Muscle of arm (tissue), 12 donors: Measurements from ENCODE around the gene EARS2. TPM values are rescaled to one million over a fixed set of nuclear protein-coding genes. Genes with fewer than 3 reads are reported as not detected.

ENCODE experiments used
- DNase-seq: peaks from one replicate; pipeline ENCODE4 v3.0.0-alpha.2; 2013
- polyA plus RNA-seq, 12 donors: library from polyadenylated mRNA; unstranded; fragments of 120-200 nt; gene quantifications; one replicate each; pipeline ENCODE4 v1.2.1, GENCODE V29; 2013; ENCODE audit not compliant: insufficient read length in 12 of 12

EARS2 gene
- polyA plus RNA-seq, 12 donors = 14.9 to 25.3 (median 18.6) TPM; not detected in 1

GRCh38 chr16:23508589-23509440, 48.3 kb downstream of the EARS2 start:
- no peak for DNase-seq

GRCh38 chr16:23506606-23506994, 50.5 kb downstream of the EARS2 start:
- DNase-seq = no peak

GRCh38 chr16:23505671-23506605, 51.2 kb downstream of the EARS2 start:
- no peak for DNase-seq

GRCh38 chr16:23505180-23505665, 51.9 kb downstream of the EARS2 start:
- DNase-seq = no peak

GRCh38 chr16:23504453-23505179, 52.5 kb downstream of the EARS2 start:
- DNase-seq = no peak

GRCh38 chr16:23504076-23504452, 53.1 kb downstream of the EARS2 start:
- DNase-seq = no peak

GRCh38 chr16:23502466-23502865, 54.7 kb downstream of the EARS2 start:
- no peak for DNase-seq

- no peak for DNase-seq
Observed at GRCh38 chr16:23501291-23501690, 55.9 kb downstream of the EARS2 start.

- no peak for DNase-seq
Observed at GRCh38 chr16:23500862-23501225, 56.3 kb downstream of the EARS2 start.

- no peak for DNase-seq
Observed at GRCh38 chr16:23500212-23500861, 56.8 kb downstream of the EARS2 start.

GRCh38 chr16:23499801-23500200, 57.3 kb downstream of the EARS2 start:
- DNase-seq = no peak

GRCh38 chr16:23498863-23499262, 58.3 kb downstream of the EARS2 start:
- DNase-seq = no peak

GRCh38 chr16:23497543-23497868, 59.6 kb downstream of the EARS2 start:
- no peak for DNase-seq

- no peak for DNase-seq
Observed at GRCh38 chr16:23496821-23497542, 60.2 kb downstream of the EARS2 start.

- no peak for DNase-seq
Observed at GRCh38 chr16:23495671-23496070, 61.5 kb downstream of the EARS2 start.

- DNase-seq = no peak
Observed at GRCh38 chr16:23494188-23494587, 63.0 kb downstream of the EARS2 start.

GRCh38 chr16:23491490-23492391, 65.4 kb downstream of the EARS2 start:
- no peak for DNase-seq

GRCh38 chr16:23486480-23486879, 70.7 kb downstream of the EARS2 start:
- no peak for DNase-seq

- no peak for DNase-seq
Observed at GRCh38 chr16:23485841-23486240, 71.3 kb downstream of the EARS2 start.

- DNase-seq = no peak
Observed at GRCh38 chr16:23485257-23485614, 71.9 kb downstream of the EARS2 start.
